HG03460 (cell line): ENCODE measurements around the gene ATP4A.

Experiments
- ATAC-seq: cut with Tn5 transposase; IDR thresholded peaks from one replicate; pipeline ENCODE4 v1.9.1; 2021; ENCODE audit not compliant: unreplicated experiment

ATP4A gene

GRCh38 chr19:35528218-35529038 is 35.0 kb downstream of the ATP4A start, which contains the start of gene SBSN:
Gene SBSN (minus strand): TSS chr19:35528311. CDS start chr19:35528281, 30 bp downstream.
- ATAC-seq, result no peak

- ATAC-seq, result no peak
Observed at GRCh38 chr19:35525873-35526272, 37.6 kb downstream of the ATP4A start.

GRCh38 chr19:35524181-35524837 is 39.1 kb downstream of the ATP4A start:
- no peak for ATAC-seq

GRCh38 chr19:35522745-35523327 is 40.6 kb downstream of the ATP4A start:
- ATAC-seq, result no peak

GRCh38 chr19:35521124-35521743 is 42.2 kb downstream of the ATP4A start:
- no peak for ATAC-seq

- ATAC-seq, result no peak
Observed at GRCh38 chr19:35519291-35519690, 44.2 kb downstream of the ATP4A start.

- ATAC-seq, result no peak
Observed at GRCh38 chr19:35518313-35518712, 45.1 kb downstream of the ATP4A start.

- no peak for ATAC-seq
Observed at GRCh38 chr19:35517342-35517741, 46.1 kb downstream of the ATP4A start.

GRCh38 chr19:35516310-35516709 is 47.1 kb downstream of the ATP4A start:
- ATAC-seq, result no peak

GRCh38 chr19:35514282-35514809 is 49.1 kb downstream of the ATP4A start:
- no peak for ATAC-seq

GRCh38 chr19:35513628-35514281 is 49.7 kb downstream of the ATP4A start, which contains the start of gene DMKN:
Gene DMKN (minus strand): TSS chr19:35513649. CDS start chr19:35513475, 174 bp downstream.
- ATAC-seq, result no peak

GRCh38 chr19:35512831-35513627 is 50.4 kb downstream of the ATP4A start:
- no peak for ATAC-seq

- no peak for ATAC-seq
Observed at GRCh38 chr19:35511337-35511736, 52.1 kb downstream of the ATP4A start.

- no peak for ATAC-seq
Observed at GRCh38 chr19:35510626-35510964, 52.9 kb downstream of the ATP4A start.

- ATAC-seq, result no peak
Observed at GRCh38 chr19:35509861-35510625, 53.4 kb downstream of the ATP4A start.

GRCh38 chr19:35509018-35509652 is 54.3 kb downstream of the ATP4A start:
- ATAC-seq, result no peak

- no peak for ATAC-seq
Observed at GRCh38 chr19:35508129-35508528, 55.3 kb downstream of the ATP4A start.

GRCh38 chr19:35507561-35507960 is 55.9 kb downstream of the ATP4A start:
- no peak for ATAC-seq

- no peak for ATAC-seq
Observed at GRCh38 chr19:35506011-35506410, 57.4 kb downstream of the ATP4A start.
